Trophoblast cell (in vitro differentiated cells and primary cell): ENCODE measurements around the gene SLC22A1.

ENCODE experiments used
- DNase-seq, 2 donors: peaks; one replicate each; pipeline ENCODE4 v3.0.0-alpha.2; 2016
- H2AFZ ChIP-seq: 2 replicates; pipeline ENCODE4 v1.6.1; 2013; ENCODE audit warnings: low read length, moderate library complexity, mild to moderate bottlenecking; ENCODE audit not compliant: insufficient read depth, poor library complexity
- H2AK5ac ChIP-seq: 2 replicates; pipeline ENCODE4 v1.6.1; 2013; ENCODE audit warnings: mild to moderate bottlenecking, low read length
- H2BK120ac ChIP-seq: 2 replicates; pipeline ENCODE4 v1.6.1; 2013; ENCODE audit warnings: low read length, mild to moderate bottlenecking, moderate library complexity; ENCODE audit not compliant: insufficient read depth, poor library complexity
- H2BK12ac ChIP-seq: 2 replicates; pipeline ENCODE4 v1.6.1; 2013; ENCODE audit warnings: mild to moderate bottlenecking, low read length, moderate library complexity
- H2BK5ac ChIP-seq: 2 replicates; pipeline ENCODE4 v1.6.1; 2013; ENCODE audit warnings: low read length, low read depth, moderate library complexity, mild to moderate bottlenecking; ENCODE audit not compliant: poor library complexity
- H3K14ac ChIP-seq: 2 replicates; pipeline ENCODE4 v1.6.1; 2013; ENCODE audit warnings: mild to moderate bottlenecking, low read length
- H3K18ac ChIP-seq: 2 replicates; pipeline ENCODE4 v1.6.1; 2013; ENCODE audit warnings: mild to moderate bottlenecking, low read length
- H3K23ac ChIP-seq: 2 replicates; pipeline ENCODE4 v1.6.1; 2013; ENCODE audit warnings: low read length
- H3K27ac ChIP-seq: 2 replicates; pipeline ENCODE4 v1.5.1; 2013; ENCODE audit warnings: low read depth, mild to moderate bottlenecking, inconsistent platforms, low read length, moderate library complexity
- H3K27me3 ChIP-seq: 2 replicates; pipeline ENCODE4 v1.6.1; 2013; ENCODE audit warnings: inconsistent platforms, mild to moderate bottlenecking, low read length, moderate library complexity; ENCODE audit not compliant: insufficient read depth
- H3K36me3 ChIP-seq, 2 experiments: 1 replicate in 1 of 2; 2 replicates in 1 of 2; pipeline ENCODE4 v1.6.1; 2013; ENCODE audit warnings: low read length in 2 of 2, mild to moderate bottlenecking in 2 of 2, moderate library complexity in 1 of 2; ENCODE audit not compliant: insufficient read depth in 2 of 2, control insufficient read depth in 1 of 2
- H3K4ac ChIP-seq: 2 replicates; pipeline ENCODE4 v1.6.1; 2013; ENCODE audit warnings: low read depth, mild to moderate bottlenecking, low read length, moderate library complexity
- H3K4me1 ChIP-seq, 2 experiments: 1 replicate in 1 of 2; 2 replicates in 1 of 2; pipeline ENCODE4 v1.6.1; 2013; ENCODE audit warnings: low read length in 2 of 2, mild to moderate bottlenecking in 2 of 2, moderate library complexity in 1 of 2; ENCODE audit not compliant: insufficient read depth in 2 of 2, control insufficient read depth in 1 of 2
- H3K4me2 ChIP-seq: 2 replicates; pipeline ENCODE4 v1.6.1; 2013; ENCODE audit warnings: inconsistent platforms, mild to moderate bottlenecking, low read length, moderate library complexity
- H3K4me3 ChIP-seq: 2 replicates; pipeline ENCODE4 v1.5.1; 2013; ENCODE audit warnings: mild to moderate bottlenecking, low read depth, low read length, inconsistent platforms
- H3K79me1 ChIP-seq: one replicate; pipeline ENCODE4 v1.6.1; 2013; ENCODE audit warnings: low read length
- H3K79me2 ChIP-seq: 2 replicates; pipeline ENCODE4 v1.6.1; 2013; ENCODE audit warnings: low read length, mild to moderate bottlenecking; ENCODE audit not compliant: control insufficient read depth, insufficient read depth, poor library complexity
- H3K9ac ChIP-seq: 2 replicates; pipeline ENCODE4 v1.6.1; 2013; ENCODE audit warnings: mild to moderate bottlenecking, low read length
- H3K9me3 ChIP-seq: 2 replicates; pipeline ENCODE4 v1.6.1; 2013; ENCODE audit warnings: low read depth, mild to moderate bottlenecking, control low read depth, inconsistent platforms, low read length; ENCODE audit not compliant: insufficient read depth
- H4K12ac ChIP-seq: 2 replicates; pipeline ENCODE4 v1.6.1; 2013; ENCODE audit warnings: low read depth, mild to moderate bottlenecking, low read length, moderate library complexity
- H4K8ac ChIP-seq: 2 replicates; pipeline ENCODE4 v1.6.1; 2013; ENCODE audit warnings: low read depth, mild to moderate bottlenecking, low read length, moderate library complexity
- H4K91ac ChIP-seq: one replicate; pipeline ENCODE4 v1.6.1; 2013; ENCODE audit warnings: low read depth, mild to moderate bottlenecking, low read length, moderate library complexity
- WGBS: extraction: QIAGEN DNeasy Blood & Tissue Kit; methylation state at CpG from one replicate; pipeline ENCODE4 v1.1.7; 2013; ENCODE audit warnings: missing lambda C conversion rate; ENCODE audit not compliant: insufficient read length, insufficient coverage; ENCODE audit errors: extremely low coverage; 5-methylcytosine and 5-hydroxymethylcytosine counted together

The SLC22A1 gene

DNA sequence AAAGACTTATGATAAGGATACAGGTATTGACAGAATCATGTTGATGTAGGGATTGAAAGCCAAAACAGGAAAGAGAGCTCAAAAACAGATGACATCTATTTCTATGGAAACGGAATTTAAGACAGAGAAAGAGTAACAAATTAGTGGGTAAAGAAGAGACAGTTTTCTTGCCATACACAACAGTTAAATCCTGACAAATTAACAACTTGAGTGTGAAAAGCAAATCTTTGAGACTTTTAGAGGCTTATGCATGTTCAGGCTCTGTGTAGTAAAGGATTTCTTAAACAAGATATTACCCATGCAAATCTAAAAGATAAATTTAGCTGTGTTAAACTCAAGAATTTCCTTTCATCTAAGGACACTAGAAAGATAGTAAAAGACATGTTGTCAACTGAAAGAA is 68.5 kb downstream of the SLC22A1 start:
- no peaks in the 10 kb centered on the region for H3K27me3 ChIP-seq
- H4K8ac ChIP-seq, result no peak overlapping the region
- H2BK120ac ChIP-seq, result no peak overlapping the region
- no peak for DNase-seq
- no peak overlapping the region for H3K4me3 ChIP-seq
- no peak overlapping the region for H3K18ac ChIP-seq
- peaks cover 2% of the 10 kb centered on the region for H3K9me3 ChIP-seq
- no peak overlapping the region for H3K23ac ChIP-seq
- H3K4me1 ChIP-seq, result no peaks in the 10 kb centered on the region
- H2AFZ ChIP-seq, result no peak overlapping the region
- no peaks in the 10 kb centered on the region for H3K36me3 ChIP-seq
- H4K12ac ChIP-seq, result no peak overlapping the region
- H2BK12ac ChIP-seq, result no peak overlapping the region
- no peak overlapping the region for H4K91ac ChIP-seq
- H2AK5ac ChIP-seq, result no peak overlapping the region
- no CpG with 5 or more reads among the region's 1 CpG for whole genome bisulfite sequencing
- H3K4me2 ChIP-seq, result no peak overlapping the region
- no peaks in the 10 kb centered on the region for H3K79me2 ChIP-seq
- no peaks in the 10 kb centered on the region for H3K79me1 ChIP-seq
- H3K27ac ChIP-seq, result no peak overlapping the region
- H3K4ac ChIP-seq, result no peak overlapping the region
- no peak overlapping the region for H3K14ac ChIP-seq
- no peak overlapping the region for H2BK5ac ChIP-seq
- H3K9ac ChIP-seq, result no peak overlapping the region

DNA sequence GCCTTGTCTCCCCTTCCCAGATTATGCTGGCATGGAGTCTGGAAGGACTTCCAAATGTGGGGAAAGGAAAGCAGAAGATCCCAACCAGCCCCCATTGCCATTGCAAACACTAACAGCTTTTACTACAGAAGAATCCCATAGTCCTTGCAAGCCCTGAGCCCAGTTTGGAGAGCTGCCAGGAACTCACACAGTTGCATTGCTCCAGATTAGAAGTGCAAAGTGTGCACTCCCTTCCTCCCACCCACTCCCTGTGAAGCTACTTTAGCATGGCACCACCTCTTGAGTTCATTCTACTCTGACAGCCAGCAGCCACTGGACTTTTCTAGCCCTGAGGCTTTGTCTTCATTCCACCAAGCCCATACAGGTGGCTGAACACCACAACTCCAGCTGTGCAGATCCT is 69.4 kb downstream of the SLC22A1 start:
- Histone ChIP-seq H3K27me3 (no peaks in the 10 kb centered on the region), H3K14ac (no peak overlapping the region), H2BK12ac (no peak overlapping the region), H3K9ac (no peak overlapping the region), H2AFZ (no peak overlapping the region), H2AK5ac (no peak overlapping the region), H3K79me2 (no peaks in the 10 kb centered on the region), H3K23ac (no peak overlapping the region), H3K27ac (no peak overlapping the region), H4K8ac (no peak overlapping the region), H4K12ac (no peak overlapping the region), H3K18ac (no peak overlapping the region), H3K4me3 (peak overlapping the region; percentile 9), H3K4me2 (no peak overlapping the region), H4K91ac (no peak overlapping the region), H2BK120ac (no peak overlapping the region), H3K9me3 (peaks cover 2% of the 10 kb centered on the region), H3K4me1 (no peaks in the 10 kb centered on the region), H3K4ac (no peak overlapping the region), H2BK5ac (no peak overlapping the region), H3K79me1 (no peaks in the 10 kb centered on the region), H3K36me3 (no peaks in the 10 kb centered on the region)
- DNase-seq, result no peak

DNA sequence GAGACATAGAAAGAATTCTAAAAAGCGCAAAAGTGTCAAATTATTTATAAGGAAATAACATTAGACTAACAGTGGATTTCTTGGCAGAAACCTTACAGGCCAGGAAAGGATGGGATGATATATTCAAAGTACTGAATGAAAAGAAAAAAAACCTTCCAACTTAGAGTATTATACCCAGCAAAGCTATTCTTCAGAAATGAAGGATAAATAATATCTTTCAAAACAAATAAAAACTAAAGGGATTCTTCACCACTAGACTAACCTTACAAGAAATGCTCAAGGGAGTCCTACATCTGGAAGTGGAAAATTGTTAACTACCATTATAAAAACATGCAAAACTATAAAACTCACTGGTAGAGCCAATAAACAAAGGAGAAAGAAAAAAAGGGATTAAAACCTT is 71.2 kb downstream of the SLC22A1 start:
- H3K79me2 ChIP-seq, result no peaks in the 10 kb centered on the region
- no peak overlapping the region for H2BK120ac ChIP-seq
- peaks cover 2% of the 10 kb centered on the region for H3K9me3 ChIP-seq
- H2BK5ac ChIP-seq, result no peak overlapping the region
- no peak overlapping the region for H3K27ac ChIP-seq
- no peak overlapping the region for H2AFZ ChIP-seq
- no peak overlapping the region for H3K4me2 ChIP-seq
- H3K4ac ChIP-seq, result no peak overlapping the region
- H3K79me1 ChIP-seq, result no peaks in the 10 kb centered on the region
- H3K36me3 ChIP-seq, result no peaks in the 10 kb centered on the region
- H3K18ac ChIP-seq, result no peak overlapping the region
- DNase-seq, result no peak
- H3K14ac ChIP-seq, result no peak overlapping the region
- H3K27me3 ChIP-seq, result no peaks in the 10 kb centered on the region
- H3K4me1 ChIP-seq, result no peaks in the 10 kb centered on the region
- H2AK5ac ChIP-seq, result no peak overlapping the region
- H4K12ac ChIP-seq, result no peak overlapping the region
- H3K23ac ChIP-seq, result no peak overlapping the region
- H2BK12ac ChIP-seq, result no peak overlapping the region
- no CpG with 5 or more reads among the region's 1 CpG for WGBS
- no peak overlapping the region for H3K4me3 ChIP-seq
- no peak overlapping the region for H4K8ac ChIP-seq
- H4K91ac ChIP-seq, result no peak overlapping the region
- no peak overlapping the region for H3K9ac ChIP-seq

DNA sequence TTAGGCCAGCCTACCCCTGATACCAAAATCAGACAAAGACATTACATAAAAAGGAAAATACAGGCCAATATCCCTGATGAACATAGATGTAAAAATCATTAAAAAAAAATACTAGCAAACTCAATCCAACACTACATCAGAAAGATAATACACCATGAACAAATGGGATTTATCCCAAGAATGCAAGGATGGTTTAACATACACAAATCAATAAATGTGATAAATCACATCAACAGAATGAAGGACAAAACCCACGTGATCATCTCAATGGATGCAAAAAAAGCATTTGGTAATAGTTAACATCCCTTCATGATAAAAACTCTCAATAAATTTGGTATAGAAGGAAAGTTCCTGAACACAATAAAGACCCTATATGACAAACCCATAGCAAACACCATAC is 73.2 kb downstream of the SLC22A1 start:
- H3K4me3 ChIP-seq, result no peak overlapping the region
- H2BK120ac ChIP-seq, result no peak overlapping the region
- no peak overlapping the region for H4K8ac ChIP-seq
- no peak overlapping the region for H3K23ac ChIP-seq
- H3K79me2 ChIP-seq, result no peaks in the 10 kb centered on the region
- H3K9ac ChIP-seq, result no peak overlapping the region
- no peak overlapping the region for H4K12ac ChIP-seq
- H2BK5ac ChIP-seq, result no peak overlapping the region
- H3K18ac ChIP-seq, result no peak overlapping the region
- no peak overlapping the region for H3K4ac ChIP-seq
- H3K4me1 ChIP-seq, result no peaks in the 10 kb centered on the region
- DNase-seq, result no peak
- no peak overlapping the region for H2AK5ac ChIP-seq
- WGBS, result no CpG with 5 or more reads among the region's 1 CpG
- no peak overlapping the region for H4K91ac ChIP-seq
- no peak overlapping the region for H3K27ac ChIP-seq
- H3K14ac ChIP-seq, result no peak overlapping the region
- H2AFZ ChIP-seq, result no peak overlapping the region
- no peak overlapping the region for H2BK12ac ChIP-seq
- H3K4me2 ChIP-seq, result no peak overlapping the region
- H3K9me3 ChIP-seq, result peaks cover 2% of the 10 kb centered on the region
- no peaks in the 10 kb centered on the region for H3K79me1 ChIP-seq
- H3K27me3 ChIP-seq, result no peaks in the 10 kb centered on the region
- H3K36me3 ChIP-seq, result no peaks in the 10 kb centered on the region

DNA sequence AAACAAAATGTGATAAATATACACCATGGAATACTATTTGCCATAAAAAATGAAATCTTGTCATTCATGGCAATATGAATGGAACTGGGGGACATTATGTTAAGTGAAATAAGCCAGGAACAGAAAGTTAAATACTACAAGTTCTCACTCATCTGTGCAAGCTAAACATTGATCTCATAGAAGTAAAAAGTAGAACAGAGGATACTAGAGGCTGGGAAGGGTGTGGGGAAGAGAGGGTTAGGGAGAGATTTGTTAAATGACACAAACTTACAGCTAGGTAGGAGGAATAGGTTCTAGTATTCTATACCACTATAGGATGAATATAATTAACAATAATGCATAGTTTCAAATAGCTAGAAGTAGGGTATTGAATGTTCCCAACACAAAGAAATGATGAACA is 76.0 kb downstream of the SLC22A1 start:
- H4K8ac ChIP-seq, result no peak overlapping the region
- H3K79me2 ChIP-seq, result no peaks in the 10 kb centered on the region
- H3K27me3 ChIP-seq, result no peaks in the 10 kb centered on the region
- H4K91ac ChIP-seq, result no peak overlapping the region
- no peak overlapping the region for H2AFZ ChIP-seq
- H3K27ac ChIP-seq, result no peak overlapping the region
- no peak overlapping the region for H2BK5ac ChIP-seq
- H2BK12ac ChIP-seq, result no peak overlapping the region
- no peak overlapping the region for H3K9ac ChIP-seq
- H3K4me2 ChIP-seq, result no peak overlapping the region
- DNase-seq, result no peak
- H3K9me3 ChIP-seq, result peaks cover 1% of the 10 kb centered on the region
- peaks cover 0 to 6% of the 10 kb centered on the region in 2 experiments for H3K4me1 ChIP-seq
- no peaks in the 10 kb centered on the region for H3K36me3 ChIP-seq
- no peak overlapping the region for H4K12ac ChIP-seq
- H3K79me1 ChIP-seq, result no peaks in the 10 kb centered on the region
- no peak overlapping the region for H3K4ac ChIP-seq
- H3K4me3 ChIP-seq, result no peak overlapping the region
- H3K18ac ChIP-seq, result no peak overlapping the region
- H2AK5ac ChIP-seq, result no peak overlapping the region
- H2BK120ac ChIP-seq, result no peak overlapping the region
- H3K23ac ChIP-seq, result no peak overlapping the region
- H3K14ac ChIP-seq, result no peak overlapping the region
